ENCODE measurements around the gene CCDC24.

- TF ChIP-seq CTCF (conservative IDR thresholded peaks at IDR 0.05; ENCODE audit: low read length) (no peak), EZH2phosphoT487 (IDR thresholded peaks at IDR 0.05; ENCODE audit: borderline replicate concordance, low read depth, low read length) (no peak)
Observed at GRCh38 chr1:43999455-43999854, 8.1 kb downstream of the CCDC24 start.

Data from OCI-LY7 (cell line).